Loucy (cell line): ENCODE data around the gene C2.

ENCODE experiments used
- H2AFZ ChIP-seq: fragments of 200-600 bp; sonication (generic); 2 replicates; pipeline ENCODE4 v1.6.0; 2016; ENCODE audit warnings: antibody characterized with exemption, mild to moderate bottlenecking, low read length, moderate library complexity
- H3F3A ChIP-seq: fragments of 200-600 bp; 2 replicates; pipeline ENCODE4 v1.6.0; 2016; ENCODE audit warnings: antibody characterized with exemption, low read depth, mild to moderate bottlenecking
- H3K27me3 ChIP-seq: fragments of 200-600 bp; sonication (generic); 2 replicates; pipeline ENCODE4 v1.6.1; 2014; ENCODE audit warnings: low read length, mild to moderate bottlenecking; ENCODE audit not compliant: insufficient read depth, poor library complexity, severe bottlenecking
- H3K36me3 ChIP-seq: fragments of 200-600 bp; sonication (generic); 2 replicates; pipeline ENCODE4 v1.6.1; 2016; ENCODE audit warnings: low read length; ENCODE audit not compliant: insufficient read depth
- H3K4me1 ChIP-seq: fragments of 200-600 bp; sonication (generic); 2 replicates; pipeline ENCODE4 v1.5.1; 2014; ENCODE audit warnings: low read length, mild to moderate bottlenecking; ENCODE audit not compliant: insufficient read depth, poor library complexity, severe bottlenecking
- H3K4me2 ChIP-seq: fragments of 200-600 bp; sonication (generic); 2 replicates; pipeline ENCODE4 v1.6.0; 2014; ENCODE audit warnings: antibody characterized with exemption, low read length, low read depth, mild to moderate bottlenecking; ENCODE audit not compliant: poor library complexity, severe bottlenecking
- H3K4me3 ChIP-seq: fragments of 200-600 bp; sonication (generic); 2 replicates; pipeline ENCODE4 v1.5.1; 2014; ENCODE audit warnings: low read length, mild to moderate bottlenecking, mixed read lengths; ENCODE audit not compliant: poor library complexity, severe bottlenecking
- H3K79me2 ChIP-seq: fragments of 200-600 bp; sonication (generic); 2 replicates; pipeline ENCODE4 v1.6.1; 2014; ENCODE audit warnings: low read length; ENCODE audit not compliant: insufficient read depth
- H3K9ac ChIP-seq: fragments of 200-600 bp; sonication (generic); 2 replicates; pipeline ENCODE4 v1.6.0; 2014; ENCODE audit warnings: mild to moderate bottlenecking, low read depth, low read length, moderate library complexity; ENCODE audit not compliant: poor library complexity, severe bottlenecking
- H3K9me2 ChIP-seq: fragments of 200-600 bp; sonication (generic); replicated peaks from 2 replicates; pipeline ENCODE4 v1.6.1; 2016; ENCODE audit warnings: low read depth, low read length, mixed read lengths
- H3K9me3 ChIP-seq: fragments of 200-600 bp; sonication (generic); 2 replicates; pipeline ENCODE4 v1.6.1; 2014; ENCODE audit warnings: mild to moderate bottlenecking, antibody characterized with exemption, low read length, low read depth; ENCODE audit not compliant: insufficient read depth
- H4K20me1 ChIP-seq: fragments of 200-600 bp; sonication (generic); 2 replicates; pipeline ENCODE4 v1.6.0; 2014; ENCODE audit warnings: antibody characterized with exemption, low read length, mild to moderate bottlenecking; ENCODE audit not compliant: insufficient read depth, poor library complexity, severe bottlenecking
- CTCF ChIP-seq: fragments of 200-600 bp; sonication (generic); conservative IDR thresholded peaks from 2 replicates; pipeline ENCODE4 v1.5.1; 2014; ENCODE audit warnings: mild to moderate bottlenecking, antibody characterized with exemption, low read length
- EZH2phosphoT487 ChIP-seq: fragments of 200-600 bp; IDR thresholded peaks from 2 replicates; pipeline ENCODE4 v1.6.1; 2018; ENCODE audit warnings: antibody characterized with exemption, mild to moderate bottlenecking, moderate library complexity, borderline replicate concordance

C2 gene

GRCh38 chr6:31918069-31918720, 9.3 kb upstream of the C2 start:
- Histone ChIP-seq H3K27me3 (no peaks in the 10 kb centered on the region), H3K9me3 (no peaks in the 10 kb centered on the region), H3F3A (no peaks in the 10 kb centered on the region), H3K79me2 (no peaks in the 10 kb centered on the region), H3K36me3 (no peaks in the 10 kb centered on the region), H3K9me2 (no peaks in the 10 kb centered on the region), H3K4me2 (no peak overlapping the region), H3K4me3 (no peak overlapping the region), H2AFZ (no peak overlapping the region), H4K20me1 (no peaks in the 10 kb centered on the region), H3K9ac (no peak overlapping the region), H3K4me1 (no peaks in the 10 kb centered on the region)
- TF ChIP-seq EZH2phosphoT487: no peak
- no peak for TF ChIP-seq CTCF

GRCh38 chr6:31919624-31920303, 7.8 kb upstream of the C2 start:
- H3K79me2 ChIP-seq: no peaks in the 10 kb centered on the region
- H3K36me3 ChIP-seq: no peaks in the 10 kb centered on the region
- no peaks in the 10 kb centered on the region for H3K4me1 ChIP-seq
- H4K20me1 ChIP-seq: no peaks in the 10 kb centered on the region
- no peak overlapping the region for H2AFZ ChIP-seq
- no peaks in the 10 kb centered on the region for H3F3A ChIP-seq
- no peak overlapping the region for H3K9ac ChIP-seq
- no peak overlapping the region for H3K4me3 ChIP-seq
- H3K4me2 ChIP-seq: no peak overlapping the region
- H3K27me3 ChIP-seq: no peaks in the 10 kb centered on the region
- no peaks in the 10 kb centered on the region for H3K9me2 ChIP-seq
- TF ChIP-seq EZH2phosphoT487: no peak
- no peaks in the 10 kb centered on the region for H3K9me3 ChIP-seq

DNA sequence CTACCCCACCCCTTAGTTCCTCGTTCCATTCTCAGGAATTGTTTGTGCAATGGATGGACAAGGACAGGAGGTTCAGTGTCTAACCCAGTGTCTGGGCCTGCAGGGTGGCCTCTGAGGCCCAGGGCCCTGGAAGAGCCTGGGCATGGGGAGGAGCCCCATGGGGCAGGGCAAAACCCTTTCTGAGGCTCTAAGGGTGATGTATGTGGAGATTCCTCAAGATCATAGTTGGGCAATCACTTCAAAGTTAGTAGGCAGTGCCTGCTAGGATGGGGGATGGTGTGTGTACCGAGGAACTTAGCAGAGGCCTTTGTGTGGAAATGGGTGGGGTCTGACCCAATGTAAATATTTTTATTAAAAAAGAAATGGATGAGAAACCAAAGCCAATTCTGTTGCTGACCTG, 6.7 kb upstream of the C2 start:
- Histone ChIP-seq H3F3A (no peaks in the 10 kb centered on the region), H3K27me3 (no peaks in the 10 kb centered on the region), H3K9me2 (no peaks in the 10 kb centered on the region), H3K36me3 (no peaks in the 10 kb centered on the region), H3K4me2 (no peak overlapping the region), H3K4me1 (no peaks in the 10 kb centered on the region), H3K79me2 (no peaks in the 10 kb centered on the region), H2AFZ (no peak overlapping the region), H3K9ac (no peak overlapping the region), H4K20me1 (no peaks in the 10 kb centered on the region), H3K9me3 (no peaks in the 10 kb centered on the region), H3K4me3 (no peak overlapping the region)
- TF ChIP-seq CTCF (no peak), EZH2phosphoT487 (no peak)
